KBM-7 (cell line): ENCODE data around the gene CCDC102A.
A peak's percentile ranks its signal among the peaks of the same experiment; 100 is the strongest.

ENCODE experiments used
- DNase-seq: peaks from one replicate; pipeline ENCODE4 v3.0.0-alpha.2; 2015
- in situ Hi-C: fragments of 300-500 bp; cut with MboI; formaldehyde crosslinking; loops from 2 replicates; pipeline ENCODE4 v1.14.3; 2020; ENCODE audit warnings: low sequenced_read_pairs, low pct_unique_long_range_greater_than_20kb, mixed read lengths

Gene CCDC102A

DNA sequence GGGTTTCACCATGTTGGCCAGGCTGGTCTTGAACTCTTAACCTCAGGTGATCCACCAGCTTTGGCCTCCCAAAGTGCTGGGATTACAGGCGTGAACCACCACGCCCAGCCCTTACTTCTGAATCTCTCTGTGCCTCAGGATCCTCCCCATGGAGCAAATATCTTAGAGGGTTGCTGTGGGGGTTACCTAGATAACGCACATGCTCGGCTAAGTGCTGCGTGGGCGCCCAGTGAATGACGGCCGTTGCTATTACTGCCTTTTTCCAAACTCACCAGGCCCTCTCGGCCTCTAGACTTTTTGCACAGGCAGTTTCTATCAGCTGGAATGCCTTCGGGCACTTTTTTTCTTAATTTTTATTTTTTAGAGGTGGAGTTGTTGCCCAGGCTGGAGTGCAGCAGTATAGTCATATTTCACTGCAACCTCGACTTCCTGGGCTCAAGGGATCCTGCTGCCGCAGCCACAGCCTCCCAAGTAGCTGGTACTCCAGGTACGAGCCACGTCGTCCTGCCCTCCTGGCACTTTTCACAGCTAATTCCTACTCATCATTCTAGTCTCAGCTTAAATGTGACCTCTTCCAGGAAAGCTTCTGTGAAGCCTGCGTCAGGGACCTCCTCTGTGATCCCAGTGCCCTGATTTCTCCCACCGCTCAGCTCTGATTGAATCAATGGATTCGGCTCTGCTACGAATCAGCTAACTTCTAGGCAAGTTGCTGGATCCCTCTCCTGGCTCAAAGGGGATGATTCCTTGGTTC, 8.6 kb downstream of the CCDC102A start:
- in situ Hi-C loops, result no loop called here
- no peak for DNase-seq

- in situ Hi-C loops, result no loop called here
These were observed 9.3 kb downstream of the CCDC102A start for GRCh38 chr16:57527027-57527426.

DNA sequence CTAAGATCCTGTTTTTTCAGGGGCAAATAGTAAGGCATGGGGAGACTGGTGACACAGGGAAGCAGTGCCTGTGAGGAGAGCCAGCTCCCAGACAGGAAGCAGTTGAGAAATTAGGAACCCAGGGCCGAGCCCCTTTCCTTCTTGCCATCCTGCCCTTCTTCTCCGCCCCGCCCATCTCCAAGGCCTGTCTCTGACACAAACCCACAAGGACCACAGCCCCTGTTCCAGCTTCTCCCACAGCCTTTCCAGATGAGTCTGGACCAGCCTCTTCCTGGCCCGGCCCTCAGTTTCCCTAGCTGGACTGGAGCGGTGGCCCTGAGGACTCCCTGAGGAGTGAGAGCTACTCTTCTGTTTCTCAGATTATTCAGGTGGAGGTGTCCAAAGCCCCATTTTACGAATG, 9.9 kb downstream of the CCDC102A start:
- DNase-seq, result no peak
- in situ Hi-C loops, result no loop called here

More at GRCh38 chr16:57527027-57527426, 9.3 kb downstream of the CCDC102A start:
- DNase-seq, result no peak

- DNase-seq, result no peak
- in situ Hi-C loops, result no loop called here
These were observed 10.6 kb downstream of the CCDC102A start for GRCh38 chr16:57525761-57526160.

DNA sequence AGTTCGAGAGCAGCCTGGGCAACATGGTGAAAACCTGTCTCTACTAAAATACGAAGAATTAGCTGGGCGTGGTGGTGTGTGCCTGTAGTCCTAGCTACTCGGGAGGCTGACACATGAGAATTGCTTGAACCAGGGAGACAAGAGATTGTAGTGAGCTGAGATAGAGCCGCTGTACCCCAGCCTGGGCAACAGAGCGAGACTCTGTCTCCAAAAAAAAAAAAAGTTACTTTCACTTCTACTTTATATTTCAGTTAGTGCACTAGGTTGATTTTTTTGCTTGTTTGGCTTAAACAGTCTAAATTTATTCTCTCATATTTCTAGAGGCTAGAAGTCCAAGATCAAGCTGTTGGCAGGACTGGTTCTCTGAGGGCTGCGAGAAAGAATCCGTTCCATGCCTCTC, 13.4 kb downstream of the CCDC102A start:
- in situ Hi-C loops, result no loop called here

GRCh38 chr16:57519796-57520360, 16.5 kb downstream of the CCDC102A start:
- in situ Hi-C loops, result no loop called here
- DNase-seq, result peak; percentile 80

More for the DNA sequence above, 13.4 kb downstream of the CCDC102A start:
- DNase-seq, result no peak

GRCh38 chr16:57518922-57519321, 17.4 kb downstream of the CCDC102A start:
- in situ Hi-C loops, result no loop called here
- no peak for DNase-seq

DNA sequence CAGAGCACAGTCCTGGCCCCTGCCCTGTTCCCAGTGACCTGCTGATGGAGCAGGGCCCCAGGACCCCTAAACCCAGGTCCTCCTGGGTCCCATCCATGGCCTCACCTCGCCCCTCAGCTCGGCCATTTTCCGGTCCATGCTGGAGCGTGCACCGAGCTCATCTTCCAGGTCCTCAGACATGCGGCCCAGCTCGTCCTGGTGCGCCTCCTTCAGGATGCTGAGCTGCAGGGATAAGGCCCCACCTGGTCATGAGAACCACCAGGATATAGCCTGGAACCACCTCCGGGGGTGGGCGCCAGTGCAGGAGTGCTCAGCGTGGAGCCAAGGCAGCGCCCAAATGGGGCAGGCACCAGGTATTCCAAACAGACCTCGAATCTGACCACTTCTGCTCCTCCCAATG, 17.9 kb downstream of the CCDC102A start:
- no peak for DNase-seq
- in situ Hi-C loops, result no loop called here

DNA sequence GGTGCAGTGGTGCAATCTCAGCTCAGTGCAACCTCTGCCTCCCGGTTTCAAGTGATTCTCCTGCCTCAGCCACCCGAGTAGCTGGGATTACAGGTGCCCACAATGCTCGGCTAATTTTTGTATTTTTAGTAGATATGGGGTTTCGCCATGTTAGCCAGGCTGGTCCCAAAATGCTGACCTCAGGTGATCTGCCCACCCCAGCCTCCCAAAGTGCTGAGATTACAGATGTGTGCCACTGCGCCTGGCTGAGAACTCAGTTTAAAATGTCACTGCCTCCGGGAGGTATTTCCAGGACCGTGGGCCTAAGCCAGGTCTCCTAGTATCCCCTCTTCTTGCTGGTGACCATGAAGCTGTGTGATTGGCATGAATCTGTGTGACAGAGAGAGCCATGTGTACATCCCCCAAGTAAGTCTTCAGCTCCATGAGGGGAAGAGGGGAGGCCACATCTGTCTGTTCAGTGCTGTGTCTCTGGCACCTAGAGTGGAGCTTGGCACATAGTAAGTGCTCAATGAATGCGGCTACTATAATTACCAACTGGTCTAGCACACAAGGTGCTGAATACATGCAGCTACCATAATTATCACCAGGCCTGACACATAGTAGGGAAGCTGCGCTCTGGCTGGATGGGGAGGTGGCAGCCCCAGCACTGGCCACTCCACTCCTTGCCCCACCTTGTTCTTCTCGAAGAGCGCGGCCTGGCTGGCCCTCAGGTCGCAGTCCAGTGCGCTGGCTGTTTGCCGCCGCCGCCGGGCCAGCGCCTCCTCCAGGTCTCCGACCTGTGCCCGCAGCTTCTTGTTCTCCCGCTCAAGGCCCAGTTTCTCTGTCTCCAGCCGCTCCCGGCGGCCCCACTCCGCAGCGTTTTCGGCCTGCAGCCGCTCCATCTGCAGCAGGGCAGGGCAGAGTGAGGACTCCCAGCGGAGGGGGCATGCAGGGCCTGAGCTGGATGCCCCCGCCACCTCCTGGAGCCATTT, 18.7 kb downstream of the CCDC102A start:
- no peak for DNase-seq
- in situ Hi-C loops, result no loop called here

DNA sequence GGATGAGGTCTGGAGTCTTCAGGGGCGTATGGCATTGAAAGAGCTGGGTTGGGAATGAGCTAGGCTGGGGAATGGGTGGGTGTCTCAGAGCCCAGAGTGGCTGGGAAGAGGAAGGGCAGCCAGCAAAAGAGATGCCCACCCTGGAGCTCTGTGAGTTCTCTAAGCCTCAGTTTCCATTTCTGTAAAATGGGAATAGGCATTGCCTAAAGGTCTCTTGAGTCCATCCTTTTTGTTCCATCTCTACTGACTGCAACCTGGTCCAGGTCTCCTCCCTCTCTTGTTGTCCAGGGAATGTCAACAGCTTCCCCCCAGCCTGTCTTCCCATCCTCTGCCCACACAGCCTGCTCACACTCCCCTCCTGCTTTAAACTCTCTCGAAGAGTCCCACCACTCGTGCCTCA, 19.6 kb downstream of the CCDC102A start:
- in situ Hi-C loops, result no loop called here

GRCh38 chr16:57516176-57516725, 20.1 kb downstream of the CCDC102A start:
- DNase-seq, result no peak
- in situ Hi-C loops, result no loop called here

More for the DNA sequence above, 19.6 kb downstream of the CCDC102A start:
- DNase-seq, result no peak

DNA sequence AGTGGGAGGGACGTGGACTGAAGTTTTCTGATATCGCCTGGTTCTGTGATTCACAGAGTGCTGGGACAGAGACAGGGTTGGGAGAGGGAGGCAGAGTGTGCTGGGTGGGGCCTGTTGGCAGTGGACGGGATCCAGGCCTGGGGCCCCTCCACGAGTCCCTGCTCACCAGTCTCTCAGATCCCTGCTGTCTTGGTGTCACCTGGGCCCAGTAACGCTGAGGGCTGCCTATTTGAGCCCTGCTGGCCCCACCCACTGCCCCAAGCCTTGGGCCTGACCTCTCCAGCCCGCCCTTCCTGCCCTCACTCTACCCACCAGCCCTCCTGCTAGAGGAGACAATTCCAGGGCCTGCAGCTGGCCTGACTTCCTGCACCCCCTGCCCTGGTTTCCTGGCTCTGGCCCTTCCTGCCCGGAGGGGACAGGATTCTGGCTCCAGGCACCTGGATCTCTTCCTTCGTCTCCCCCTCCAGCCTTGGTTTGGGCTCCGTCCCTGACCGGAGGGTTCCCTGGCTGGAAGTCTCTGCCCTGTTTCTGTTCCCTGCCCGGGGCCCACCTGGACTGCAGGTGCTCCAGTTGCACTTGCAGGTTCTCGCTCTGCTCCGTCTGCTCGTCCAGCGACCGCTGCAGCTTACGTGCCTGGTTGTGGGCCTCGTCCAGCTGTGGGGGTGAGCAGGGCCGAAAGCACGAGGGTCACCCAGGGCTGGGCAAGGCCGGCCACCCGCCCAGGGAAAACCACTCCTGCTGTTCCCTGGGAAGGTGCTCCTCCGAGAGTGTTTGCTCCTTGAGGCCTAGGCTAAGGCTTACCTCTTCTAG, 21.4 kb downstream of the CCDC102A start:
- in situ Hi-C loops, result no loop called here
- DNase-seq, result no peak

DNA sequence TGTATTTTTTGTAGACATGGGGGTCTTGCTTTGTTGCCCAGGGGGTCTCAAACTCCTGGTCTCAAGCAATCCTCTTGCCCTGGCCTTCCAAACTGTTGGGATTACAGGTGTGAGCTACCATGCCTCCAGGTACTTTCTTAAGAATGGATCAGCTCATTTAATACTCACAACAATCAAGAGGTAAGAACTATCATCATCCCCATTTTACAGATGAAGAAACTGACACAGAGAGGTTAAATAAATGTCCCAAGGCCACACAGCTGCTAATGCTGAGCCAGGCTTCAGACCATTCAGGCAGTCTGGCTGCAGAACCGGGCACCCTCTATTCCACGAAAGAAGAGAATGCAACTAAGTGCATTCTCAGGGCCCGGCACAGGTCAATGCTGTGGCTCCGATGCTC, 22.0 kb downstream of the CCDC102A start:
- no peak for DNase-seq
- in situ Hi-C loops, result no loop called here

- in situ Hi-C loops, result no loop called here
- no peak for DNase-seq
These were observed 22.8 kb downstream of the CCDC102A start for GRCh38 chr16:57513371-57514102.

- in situ Hi-C loops, result no loop called here
These were observed 23.9 kb downstream of the CCDC102A start for GRCh38 chr16:57512296-57513001.

DNA sequence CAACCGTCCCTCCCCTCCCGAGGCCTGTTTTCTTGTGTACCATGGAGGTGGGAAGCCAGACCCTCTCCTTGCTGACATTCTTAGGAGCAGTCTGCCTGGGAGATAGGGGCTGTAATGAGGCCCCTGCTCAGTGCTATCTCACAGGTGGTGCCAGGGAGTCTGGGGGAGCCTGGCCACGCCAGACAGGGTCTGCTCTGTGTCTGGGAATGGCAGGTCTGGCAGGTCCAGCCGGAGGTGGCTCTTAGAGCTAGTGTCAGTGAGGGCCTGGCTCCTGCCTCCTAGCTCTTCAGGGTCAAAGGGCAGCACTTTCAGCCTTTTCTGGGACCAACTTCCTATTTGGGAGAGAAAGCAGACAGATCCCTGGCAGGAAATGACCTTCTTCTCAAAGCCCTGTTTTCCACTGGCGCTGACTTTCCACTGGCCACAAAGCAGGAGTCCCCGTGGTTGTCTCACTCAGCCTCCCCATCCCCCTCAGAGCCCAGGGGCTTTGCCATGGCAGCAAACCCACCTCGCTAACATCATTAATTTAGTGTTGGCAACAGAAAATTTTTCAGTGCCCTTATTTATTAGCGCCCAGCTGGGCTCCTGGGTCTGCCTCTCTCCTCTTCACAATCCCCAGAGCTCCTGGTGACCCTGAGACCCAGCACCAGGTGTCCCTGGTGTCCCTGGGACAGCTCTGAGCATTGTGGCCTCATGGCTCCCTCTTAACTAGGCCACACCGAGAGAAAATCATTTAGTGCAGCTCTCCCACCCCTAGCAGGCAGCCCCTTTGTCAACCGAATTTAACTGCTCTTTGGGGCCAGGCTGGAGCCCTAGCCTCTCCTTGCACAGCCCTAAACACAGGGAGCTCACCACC, 26.1 kb downstream of the CCDC102A start:
- DNase-seq, result no peak
- in situ Hi-C loops, result no loop called here

More at GRCh38 chr16:57512296-57513001, 23.9 kb downstream of the CCDC102A start:
- no peak for DNase-seq
